HuH-7 (cell line): Measurements from ENCODE around the gene DGCR6L.
"Not testable (repeated sequence)": the region's sequence is repeated elsewhere in the genome, so short reads cannot be mapped to it uniquely, and the experiment has no call there.

Experiments used
- DNase-seq: peaks from one replicate; pipeline ENCODE4 v3.0.0; 2011; ENCODE audit warnings: low spot score

Gene DGCR6L

DNA sequence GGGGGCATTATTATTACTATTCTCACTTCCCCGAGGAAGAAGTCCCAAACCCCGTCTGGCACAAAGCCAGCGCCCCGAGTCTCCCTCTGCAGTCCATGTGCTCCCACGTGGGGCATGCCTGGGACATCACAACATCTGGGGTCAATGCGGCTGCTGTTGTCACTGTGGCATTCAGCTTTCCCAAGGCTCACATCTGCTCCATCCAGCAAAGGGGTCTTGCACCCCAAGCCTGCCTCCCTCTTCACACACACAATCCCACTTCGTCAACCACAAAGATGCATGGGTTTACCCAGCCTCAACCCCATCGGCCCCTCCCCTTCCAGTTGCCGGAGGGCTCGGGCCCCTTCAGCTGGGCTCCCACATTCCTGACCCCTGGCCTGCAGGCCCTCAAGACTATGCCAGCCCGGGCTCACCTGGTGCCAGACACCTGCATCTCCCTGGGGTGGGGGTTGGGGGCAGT, 28.2 kb downstream of the DGCR6L start:
- no peak for DNase-seq

DNA sequence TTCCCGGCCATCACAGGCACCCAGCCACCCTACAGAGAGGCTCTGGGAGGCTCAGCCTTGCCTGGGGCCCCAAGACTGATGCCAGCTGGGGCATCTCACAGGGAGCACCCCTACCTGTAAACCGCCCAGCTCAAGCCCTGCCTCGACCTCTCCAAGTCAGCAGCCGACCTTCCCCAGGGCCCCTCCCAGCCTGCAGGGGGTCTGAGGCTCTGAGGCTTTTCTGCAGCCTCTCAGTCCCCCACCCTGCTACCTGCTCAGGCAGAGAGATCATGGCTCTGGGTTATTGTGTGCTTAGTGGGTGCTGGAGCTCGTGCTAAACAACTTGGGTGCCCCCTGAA, 28.6 kb downstream of the DGCR6L start:
- no peak for DNase-seq

DNA sequence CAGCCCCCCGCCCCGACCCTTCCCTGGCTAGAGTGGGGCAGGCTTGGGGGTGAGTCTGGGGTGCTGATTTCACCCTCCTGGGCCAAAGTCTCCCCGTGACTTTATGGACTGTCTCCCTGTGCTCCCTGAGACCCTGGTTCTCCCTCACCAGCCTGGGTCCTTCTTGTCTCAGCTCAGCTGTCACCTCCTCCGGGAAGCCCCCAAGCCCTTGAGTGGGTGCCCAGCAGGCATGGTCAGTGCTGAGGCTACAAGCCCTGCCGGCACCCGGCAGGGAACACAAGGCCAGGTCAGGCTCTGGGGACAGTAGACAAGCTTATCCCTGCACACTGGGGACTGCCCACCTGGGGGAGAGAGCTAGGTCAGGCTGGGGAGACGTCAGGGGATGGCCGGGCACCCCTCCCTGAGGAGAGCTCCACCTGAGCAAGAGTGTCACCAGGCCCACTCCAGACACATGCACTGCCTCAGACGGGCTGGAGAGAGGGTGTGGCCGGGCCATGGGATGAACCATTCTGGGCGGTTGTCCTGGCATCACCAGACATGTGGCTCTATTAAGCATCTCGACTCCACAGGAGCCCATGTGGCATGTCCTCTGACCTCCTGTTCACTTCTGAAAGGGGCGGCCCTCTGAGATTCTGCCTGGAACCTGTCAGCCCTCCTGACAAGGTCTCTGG, 29.1 kb downstream of the DGCR6L start:
- no peak for DNase-seq

DNA sequence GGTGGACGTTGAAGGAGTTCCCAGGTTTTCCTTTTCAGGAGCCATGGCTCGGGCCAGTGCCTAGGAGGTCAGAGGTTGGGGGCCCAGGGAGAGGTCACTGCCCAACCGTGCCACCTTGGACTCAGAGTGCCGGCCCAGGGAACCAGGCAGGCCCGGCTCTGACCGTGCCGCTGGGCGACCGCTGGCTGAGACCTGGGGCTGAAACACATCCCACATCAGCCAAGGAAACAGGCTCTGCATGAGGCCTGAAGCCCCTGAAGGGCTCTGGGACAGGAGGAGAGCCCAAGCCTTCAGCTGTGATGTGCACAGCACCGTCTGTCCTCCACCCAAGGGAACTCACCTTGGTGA, 29.8 kb downstream of the DGCR6L start:
- DNase-seq: no peak

DNA sequence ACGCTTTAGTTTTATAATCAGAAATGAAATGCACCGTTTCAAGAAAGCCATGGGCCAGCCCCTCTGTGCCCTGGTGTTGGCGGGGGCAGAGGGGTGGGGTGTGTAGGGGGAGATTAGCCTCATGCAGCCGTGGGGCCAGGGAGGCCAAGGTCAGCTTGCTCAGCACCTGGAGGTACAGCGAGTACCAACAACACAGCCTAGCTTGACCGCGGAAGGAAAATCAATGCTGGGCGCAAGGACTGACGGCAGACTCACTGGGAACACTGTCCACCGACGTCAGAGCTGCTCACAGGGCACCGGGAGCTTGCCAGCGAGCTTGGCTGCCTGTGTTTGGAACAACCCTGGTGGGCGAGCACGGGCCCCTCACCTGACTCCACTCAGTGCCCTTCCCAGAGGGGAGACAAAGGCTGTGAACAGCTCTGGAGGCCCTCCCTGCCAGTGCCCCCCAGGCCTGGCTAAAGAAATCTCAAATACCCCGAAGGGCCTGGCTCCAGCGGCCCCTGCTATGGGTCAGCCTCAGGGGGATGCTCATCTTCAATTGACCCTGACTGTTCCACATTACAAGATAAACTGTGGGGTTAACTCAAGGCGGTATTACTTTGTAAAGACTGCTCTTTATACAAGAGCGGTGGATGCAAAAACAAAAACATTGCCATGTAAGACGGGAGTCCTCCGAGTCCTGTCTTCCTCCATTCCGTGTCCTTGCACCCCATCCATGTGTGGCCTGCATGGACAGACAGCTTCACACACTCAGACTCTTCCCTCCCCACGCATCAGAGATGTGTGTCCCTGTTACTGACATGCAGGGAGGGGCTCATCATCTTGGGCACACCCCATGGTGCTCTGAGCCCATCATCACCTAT, 30.4 kb downstream of the DGCR6L start:
- not testable (repeated sequence) for DNase-seq

DNA sequence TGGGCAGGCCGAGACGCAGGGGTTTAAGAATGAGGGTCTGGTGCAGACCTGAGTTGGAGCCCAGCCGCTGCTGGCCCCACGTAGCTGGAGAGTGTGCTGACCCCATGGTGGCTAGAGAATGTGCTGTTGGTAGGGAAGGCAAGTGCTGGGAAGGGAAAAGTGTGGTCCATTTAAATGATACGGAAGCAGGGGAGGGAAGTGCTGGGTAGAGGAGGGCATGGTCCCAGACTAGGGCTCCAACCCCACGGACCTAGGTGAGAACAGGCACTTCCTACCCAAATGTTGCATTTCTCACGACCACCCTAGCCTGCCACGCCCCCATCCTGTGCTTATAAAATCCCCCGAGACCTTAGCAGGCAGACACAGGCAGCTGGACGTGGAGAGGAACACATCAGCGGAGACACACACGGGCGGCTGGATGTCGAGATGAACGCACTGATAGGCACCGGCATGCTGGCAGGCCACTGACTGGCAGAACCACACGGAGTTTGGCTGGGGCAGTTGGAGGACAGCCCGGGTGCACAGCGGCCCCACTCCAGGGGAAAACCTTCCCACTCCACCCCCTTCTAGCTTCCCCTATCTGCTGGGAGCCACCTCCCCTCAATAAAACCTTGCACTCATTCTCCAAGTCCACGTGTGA, 33.0 kb downstream of the DGCR6L start:
- not testable (repeated sequence) for DNase-seq

DNA sequence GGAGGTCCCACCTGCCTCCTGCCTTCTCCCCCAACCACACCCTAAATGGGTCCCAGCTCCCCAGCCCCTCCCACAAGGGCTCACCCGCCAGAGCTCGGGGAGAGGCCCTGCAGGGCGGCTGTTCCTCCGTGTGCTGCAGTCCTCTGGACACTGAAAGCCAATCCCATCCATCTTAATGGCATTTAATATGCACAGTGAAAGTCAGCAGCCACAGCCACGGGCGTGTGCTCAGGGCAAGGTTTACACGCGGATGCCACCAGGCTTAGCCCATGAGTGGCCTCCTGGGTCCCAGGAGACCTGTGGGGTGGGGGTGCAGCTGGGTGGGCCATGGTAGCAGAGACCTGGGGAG, 33.6 kb downstream of the DGCR6L start:
- DNase-seq: not testable (repeated sequence)

DNA sequence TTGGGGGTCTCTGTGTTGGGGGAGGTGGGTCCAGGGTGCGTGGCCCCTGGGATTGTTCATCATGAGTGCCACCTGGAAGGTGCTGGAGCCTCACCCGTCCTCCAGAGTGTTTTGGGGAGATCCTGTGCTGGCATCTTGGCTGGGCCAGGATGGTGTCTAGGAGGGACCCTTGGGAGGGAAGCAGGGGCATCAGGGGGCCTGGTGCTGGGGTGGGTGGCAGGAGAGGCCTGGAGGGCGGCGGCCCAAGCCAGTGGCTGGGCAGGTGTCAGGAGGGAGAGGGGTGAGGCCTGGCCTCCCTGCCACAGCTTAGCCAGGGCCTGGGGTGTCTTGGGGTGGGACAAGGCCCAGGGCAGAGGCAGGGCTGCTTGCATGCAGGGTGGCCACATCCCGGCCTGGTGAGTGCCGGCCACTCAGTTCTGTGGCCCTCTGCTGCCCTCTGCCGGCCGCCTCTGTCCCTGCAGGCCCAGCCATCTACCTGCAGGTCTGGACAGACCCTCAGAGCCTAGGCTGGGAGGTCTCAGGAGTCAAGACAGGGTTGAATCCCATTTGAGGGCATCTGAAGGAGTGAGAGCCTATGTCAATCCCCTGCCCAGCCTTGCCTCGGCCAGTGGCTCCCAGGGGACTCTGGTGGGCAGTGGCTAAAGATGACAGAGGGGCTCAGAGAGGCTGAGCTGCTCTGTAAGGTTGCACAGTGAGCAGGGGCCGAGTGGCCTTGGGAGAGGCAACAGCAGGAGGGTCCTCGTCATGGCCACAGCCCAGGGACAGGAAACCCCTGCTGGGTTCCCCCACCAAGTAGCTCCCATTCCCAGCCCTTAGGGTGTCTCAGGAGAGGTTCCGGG, 34.2 kb downstream of the DGCR6L start:
- peak; percentile 73 for DNase-seq

DNA sequence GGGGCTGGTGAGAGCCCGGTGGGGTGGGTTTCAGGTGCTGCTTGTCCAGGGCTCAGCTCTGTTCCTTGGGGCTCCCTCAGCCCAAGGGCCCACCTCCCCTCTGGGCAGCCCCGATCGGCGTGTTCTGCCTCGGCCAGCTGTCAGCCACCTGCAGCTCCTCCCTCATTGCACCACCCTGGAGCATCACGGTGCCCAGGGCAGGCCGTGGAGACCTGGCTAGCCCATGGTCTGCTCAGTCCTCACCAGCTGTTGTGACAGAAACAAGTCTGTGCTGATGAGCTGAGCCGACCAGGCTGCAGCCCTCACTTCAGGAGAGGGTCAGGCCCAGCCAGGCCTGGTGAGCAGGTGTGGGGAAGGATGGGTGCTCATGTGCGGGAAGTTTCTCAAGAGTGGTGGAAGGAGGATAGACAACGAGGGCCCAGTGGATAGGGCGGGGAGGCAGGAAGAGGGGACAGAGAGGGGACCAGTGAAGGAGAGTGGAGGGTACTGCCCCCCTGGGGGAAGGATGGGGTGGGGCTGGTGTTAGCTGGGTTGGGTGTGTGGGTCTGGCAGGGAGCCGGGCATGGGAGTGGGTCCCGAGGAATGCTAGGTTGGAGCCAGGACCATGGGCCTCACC, 35.3 kb downstream of the DGCR6L start:
- DNase-seq: no peak

DNA sequence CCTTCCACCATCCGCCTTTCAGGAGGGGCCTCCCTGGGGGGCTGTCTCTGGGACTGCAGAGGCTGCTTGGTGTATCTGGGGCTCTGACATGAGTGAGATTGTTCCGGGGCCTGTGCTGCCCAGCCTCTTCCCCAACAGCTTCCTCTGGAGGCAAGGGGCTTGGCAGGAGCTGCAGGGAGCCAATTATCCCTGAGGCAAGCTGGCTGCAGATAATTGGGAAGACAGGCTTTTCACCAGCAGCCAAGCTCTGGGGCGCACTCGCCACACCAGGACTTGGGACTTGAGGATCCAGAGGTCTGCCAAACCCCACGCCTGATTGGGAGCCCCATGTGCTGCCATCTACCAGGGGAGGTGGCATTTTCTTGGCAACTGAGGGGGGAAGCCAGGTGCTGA, 36.2 kb downstream of the DGCR6L start:
- DNase-seq: no peak

DNA sequence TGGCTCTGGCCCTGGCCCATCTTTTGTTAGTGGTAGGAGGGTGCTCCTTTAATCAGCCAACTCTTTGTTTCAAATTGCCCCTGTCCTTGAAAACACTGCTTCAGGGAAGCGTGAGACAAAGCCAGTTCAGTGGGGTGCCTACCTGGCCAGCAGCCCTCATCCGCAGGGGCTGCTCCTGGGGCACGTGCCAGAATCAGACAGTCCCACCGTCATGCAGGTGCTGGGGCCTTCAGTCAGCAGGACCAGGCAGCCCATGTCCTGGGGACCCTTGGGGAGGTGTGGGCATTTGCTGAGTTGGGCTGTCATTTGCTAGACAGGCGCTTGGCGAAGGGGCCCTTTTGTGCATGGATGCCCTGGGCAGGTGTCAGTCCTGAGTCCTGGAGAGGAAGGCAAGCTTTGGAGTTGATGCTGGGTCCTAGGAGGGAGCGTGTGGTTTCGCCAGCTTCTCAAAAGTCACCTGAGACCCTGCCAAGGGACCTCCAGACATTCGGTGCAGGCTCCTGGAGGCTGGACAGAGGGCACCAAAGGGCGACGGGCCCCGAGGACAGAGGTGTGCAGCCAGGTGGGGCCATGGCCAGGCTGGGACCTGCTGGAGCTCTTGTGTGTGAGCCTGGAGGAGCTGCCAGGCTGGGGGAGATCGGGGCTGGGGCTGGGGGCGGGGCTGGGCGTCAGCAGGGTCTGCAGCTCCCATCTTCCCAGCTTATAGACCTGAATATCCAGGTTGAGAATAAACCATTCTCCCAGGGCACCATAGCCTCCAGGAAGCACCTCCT, 36.8 kb downstream of the DGCR6L start:
- no peak for DNase-seq

DNA sequence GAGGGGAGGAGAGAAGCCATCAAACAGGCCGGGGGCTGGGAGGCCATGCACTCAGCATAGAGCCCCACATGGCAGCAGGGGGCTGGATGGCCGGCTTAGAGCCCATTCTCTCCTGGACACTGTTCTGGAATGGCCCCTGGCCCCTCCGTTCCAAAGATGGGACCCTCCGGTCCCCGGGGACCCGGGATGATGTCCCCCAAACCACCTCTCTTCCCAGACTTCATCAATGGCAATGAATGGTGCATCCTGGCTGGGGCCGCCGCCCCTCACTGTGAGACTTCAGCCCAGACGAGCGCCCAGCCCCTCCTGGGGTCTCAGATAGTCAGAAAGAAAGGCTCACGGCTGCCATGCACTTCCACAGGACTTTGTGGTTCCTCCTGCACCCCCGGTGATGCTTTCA, 38.0 kb downstream of the DGCR6L start:
- no peak for DNase-seq

DNA sequence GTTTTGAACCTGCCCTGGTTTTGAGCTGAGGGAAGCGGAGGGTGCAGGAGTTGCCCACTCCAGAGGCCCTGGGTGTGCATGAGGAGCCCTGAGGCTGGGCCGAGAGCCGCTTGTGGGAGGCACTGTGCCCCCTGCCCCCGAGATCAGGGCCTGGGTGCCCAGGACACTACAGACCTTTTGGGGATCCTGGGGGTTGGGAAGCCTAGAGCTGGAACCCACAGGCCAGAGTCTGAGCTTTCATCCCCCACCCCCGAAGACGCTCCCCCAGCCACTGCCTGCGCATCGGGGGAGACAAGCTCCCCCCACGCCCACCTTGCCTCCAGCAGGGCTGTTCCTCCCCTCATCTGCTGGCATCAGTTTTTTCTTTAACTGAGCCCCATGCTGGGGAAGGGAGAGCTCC, 38.4 kb downstream of the DGCR6L start:
- not testable (repeated sequence) for DNase-seq

DNA sequence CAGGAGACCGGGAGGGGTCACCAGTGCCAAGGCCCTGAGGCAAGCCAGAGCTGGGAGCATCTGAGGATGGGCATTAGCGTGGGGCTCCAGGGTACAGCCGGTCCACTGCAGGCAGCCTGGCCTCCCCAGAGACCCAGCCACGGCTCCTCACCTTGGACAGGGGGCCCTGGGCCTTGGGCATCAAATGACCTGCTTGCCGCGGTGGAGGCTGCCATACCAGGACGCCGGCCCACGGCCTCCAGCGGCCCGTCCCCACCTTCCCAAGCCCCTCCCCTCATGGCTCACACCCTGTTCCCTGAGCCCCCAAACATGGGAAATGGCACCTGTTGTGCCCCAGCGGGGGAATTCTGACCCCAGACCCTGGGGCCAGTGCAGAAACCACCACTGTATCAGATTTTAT, 39.0 kb downstream of the DGCR6L start:
- no peak for DNase-seq

DNA sequence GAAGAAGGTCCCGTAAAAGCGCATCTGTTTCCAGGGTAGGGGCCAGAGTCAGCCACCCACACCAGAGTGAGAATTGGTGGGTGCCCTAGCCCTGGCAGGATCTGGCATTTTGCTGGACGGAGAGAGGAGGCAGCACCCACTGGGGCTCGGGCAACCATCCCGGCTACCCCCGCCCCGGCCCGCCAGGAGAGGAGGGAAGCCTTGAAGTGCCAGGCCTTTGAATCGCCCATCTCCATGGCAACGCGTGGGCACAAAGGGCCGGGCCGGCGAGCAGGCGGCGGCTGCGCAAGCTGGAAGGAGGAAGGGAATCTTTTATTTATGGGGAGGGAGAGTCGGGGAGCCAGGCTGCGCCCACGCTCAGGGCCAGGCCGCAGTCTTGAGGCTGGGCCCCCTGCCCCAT, 39.7 kb downstream of the DGCR6L start:
- not testable (repeated sequence) for DNase-seq

DNA sequence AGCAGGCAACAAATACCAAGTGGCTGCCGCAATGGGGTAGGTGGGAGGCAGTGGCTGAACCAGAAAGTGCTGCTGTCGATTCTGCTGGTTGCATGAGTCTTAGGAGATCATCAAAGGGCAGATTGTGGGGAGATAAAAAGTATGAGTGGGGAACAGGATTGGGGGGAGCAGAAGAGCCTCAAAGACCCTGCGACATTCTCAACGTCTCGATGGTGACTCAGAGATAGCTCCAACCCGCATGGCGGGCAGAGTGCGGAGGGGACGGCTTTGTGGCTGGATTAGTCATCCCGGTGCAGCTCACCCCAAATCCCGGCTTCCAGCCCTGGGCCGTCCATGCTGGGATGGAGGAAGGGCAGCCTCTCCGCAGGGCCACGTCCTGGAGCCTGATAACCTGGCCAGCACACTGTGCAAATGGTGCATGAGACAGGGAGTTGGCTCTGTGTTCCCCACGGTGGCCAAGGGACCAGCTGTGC, 40.2 kb downstream of the DGCR6L start:
- DNase-seq: no peak

DNA sequence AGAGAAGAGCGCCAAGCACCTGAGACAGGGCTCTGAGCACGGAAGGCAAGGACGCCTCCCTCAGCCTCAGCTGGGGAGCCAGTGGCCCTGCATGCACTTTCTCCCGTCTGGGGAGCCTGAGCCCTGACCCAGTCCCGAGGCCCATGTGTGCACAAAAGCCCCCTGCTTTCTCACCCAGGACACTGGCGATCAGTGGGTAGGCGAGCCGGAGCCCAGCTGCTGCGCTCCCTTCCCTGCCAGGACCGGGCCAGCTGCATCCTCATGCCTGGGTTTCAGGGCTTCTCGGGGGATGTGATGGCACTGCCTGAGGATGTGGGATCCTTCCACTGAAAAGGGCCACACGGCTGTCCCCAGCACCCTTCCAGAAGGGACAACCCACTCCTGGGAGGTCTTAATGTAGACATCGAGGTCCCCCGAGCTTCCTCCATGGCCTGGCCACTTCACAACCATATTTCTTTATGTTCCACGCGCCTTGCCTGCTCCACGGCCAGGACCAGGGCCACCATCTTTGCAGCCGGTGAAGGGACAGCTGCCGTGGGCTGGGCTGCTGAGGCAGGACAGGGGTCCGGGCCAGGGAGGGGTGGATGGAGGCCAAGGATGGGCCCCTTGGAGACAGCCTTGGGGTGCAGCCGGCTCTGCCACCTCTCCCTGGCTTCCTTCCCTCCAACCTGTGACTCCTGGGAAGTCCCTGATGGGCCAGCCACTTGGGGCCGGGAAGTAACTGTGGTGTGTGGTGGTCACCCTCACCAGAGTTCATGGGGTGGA, 41.0 kb downstream of the DGCR6L start:
- not testable (repeated sequence) for DNase-seq

DNA sequence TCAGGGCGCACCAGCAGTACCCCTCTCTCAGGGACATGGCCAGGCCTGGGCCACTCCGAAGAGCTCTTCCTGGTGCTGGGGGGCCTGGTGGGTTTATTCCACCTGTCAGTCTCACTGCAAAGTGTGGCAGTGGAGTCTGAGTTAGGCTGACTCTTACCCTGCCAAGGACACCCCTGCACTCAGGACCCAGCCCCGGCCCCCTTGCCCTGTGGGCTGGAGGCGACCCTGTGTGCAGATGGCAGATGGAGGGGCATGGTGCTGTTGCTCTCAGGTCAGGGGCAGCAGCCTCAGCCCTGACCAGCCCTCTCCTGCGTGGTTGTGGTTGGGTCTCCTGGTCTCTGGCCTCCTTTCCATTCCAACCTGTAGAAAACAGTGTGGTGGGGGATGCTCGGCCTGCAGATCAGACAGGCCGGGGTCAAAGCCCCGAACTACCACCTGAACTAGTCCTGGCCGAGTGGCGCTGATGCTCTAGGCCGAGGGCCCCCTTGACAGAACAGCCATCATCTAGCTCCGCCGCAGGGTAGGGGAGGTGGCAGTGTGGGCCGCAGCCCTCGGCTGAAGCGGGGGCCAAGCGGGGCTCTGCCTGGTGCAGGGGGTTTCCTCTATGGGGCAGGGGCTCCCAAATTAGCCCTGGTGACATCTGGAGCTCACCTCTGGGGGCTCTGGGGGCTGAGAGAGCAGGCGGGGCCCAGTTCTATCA, 41.8 kb downstream of the DGCR6L start:
- DNase-seq: not testable (repeated sequence)

DNA sequence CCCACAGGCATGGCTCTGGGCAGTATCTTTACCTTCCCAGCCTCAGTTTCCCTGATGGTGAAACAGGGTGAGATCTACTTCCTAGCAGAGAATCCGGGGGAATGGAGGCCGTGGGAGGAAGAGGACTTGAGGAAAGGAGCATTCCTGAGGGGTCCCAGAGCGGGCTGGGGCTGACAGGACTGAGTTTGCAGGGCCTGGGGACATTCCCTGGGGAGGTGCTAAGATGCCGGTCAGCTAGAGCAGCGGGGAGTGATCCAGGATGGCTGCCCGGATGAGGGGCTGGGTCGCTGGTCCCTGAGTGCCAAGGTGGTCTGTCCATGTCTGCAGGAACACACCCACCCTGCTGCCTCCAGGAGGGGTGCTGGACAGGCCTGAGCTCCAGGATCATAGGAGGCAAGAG, 43.4 kb downstream of the DGCR6L start:
- DNase-seq: no peak

DNA sequence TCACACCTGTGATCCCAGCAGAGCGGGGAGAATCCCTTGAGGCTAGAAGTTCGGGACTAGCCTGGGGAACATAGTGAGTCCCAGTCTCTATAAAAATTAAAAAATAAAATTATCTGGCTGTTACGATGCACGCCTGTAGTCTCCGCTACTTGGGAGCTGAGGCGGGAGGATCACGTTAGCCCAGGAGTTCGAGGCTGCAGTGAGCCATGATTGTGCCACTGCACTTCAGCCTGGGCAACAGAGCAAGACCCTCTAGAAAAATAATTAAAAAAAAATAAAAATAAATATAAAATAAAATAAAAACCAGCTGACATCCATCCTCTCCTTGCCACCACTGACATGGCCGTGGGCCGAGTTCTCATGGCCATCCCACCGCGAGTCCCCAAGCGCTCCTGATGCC, 44.0 kb downstream of the DGCR6L start:
- no peak for DNase-seq
